Testis (tissue), 3 donors: ENCODE measurements around the gene PCSK6. TPM values are rescaled to one million over a fixed set of nuclear protein-coding genes. Genes with fewer than 3 reads are reported as not detected.

Source experiments
- DNase-seq: peaks from one replicate; pipeline ENCODE4 v3.0.0-alpha.2; 2019
- H3K27ac ChIP-seq, 2 donors: fragments of 200-600 bp; sonication (generic); one replicate each; pipeline ENCODE4 v1.5.1; 2019
- H3K27me3 ChIP-seq: fragments of 200-600 bp; sonication (generic); one replicate; pipeline ENCODE4 v1.5.1; 2019
- H3K36me3 ChIP-seq: fragments of 200-600 bp; sonication (generic); one replicate; pipeline ENCODE4 v1.5.1; 2017; ENCODE audit warnings: low read depth; ENCODE audit errors: missing control alignments
- H3K4me1 ChIP-seq: fragments of 200-600 bp; sonication (generic); one replicate; pipeline ENCODE4 v1.5.1; 2019
- H3K4me3 ChIP-seq, 2 donors: fragments of 200-600 bp; sonication (generic); one replicate each; pipeline ENCODE4 v1.5.1; 2017 to 2019
- H3K9me3 ChIP-seq: fragments of 200-600 bp; sonication (generic); one replicate; pipeline ENCODE4 v1.5.1; 2017
- CTCF ChIP-seq, 3 experiments: fragments of 450-650 bp in 2 of 3; fragments of 200-600 bp in 1 of 3; sonication (generic) in 1 of 3; IDR thresholded peaks; one replicate each; pipeline ENCODE4 v1.5.1; 2016 to 2019; ENCODE audit warnings: antibody characterized with exemption in 3 of 3, mild to moderate bottlenecking in 2 of 3, moderate library complexity in 1 of 3
- POLR2A ChIP-seq: fragments of 450-650 bp; IDR thresholded peaks from one replicate; pipeline ENCODE4 v1.6.1; 2017; ENCODE audit warnings: antibody characterized with exemption, mild to moderate bottlenecking, moderate library complexity
- WGBS, 2 donors: methylation state at CpG; one replicate each; pipeline ENCODE4 v1.1.5; 2018; 5-methylcytosine and 5-hydroxymethylcytosine counted together
- intact Hi-C: fragments of 100-400 bp; cut with DNase I; formaldehyde crosslinking; loops from one replicate; pipeline ENCODE4 v1.15.1; 2023; ENCODE audit warnings: low total_unique reads
- polyA plus RNA-seq: library from polyadenylated mRNA; stranded (reverse); fragments of 350-450 nt; fragmentation: Illumina TruSeq; extraction: RNeasy Lipid Tissue Mini Kit (QIAGEN cat#74804); gene quantifications from one replicate; pipeline ENCODE4 v1.2.3, GENCODE V29; 2014; ENCODE audit warnings: low read depth, low replicate concordance; ENCODE audit not compliant: insufficient read depth
- total RNA-seq, 2 donors: library from RNA; depleted of rRNA; stranded (reverse); fragments of >200 nt; gene quantifications; one replicate each; pipeline ENCODE4 v1.2.3, GENCODE V29; 2016

The PCSK6 gene
- total and polyA plus RNA-seq, 3 donors from 2014 or later = 43.9 to 156 (median 95.4) TPM

- Histone ChIP-seq H3K9me3 (no peaks in the 10 kb centered on the region), H3K4me3 (no peak overlapping the region), H3K27ac (no peak overlapping the region), H3K27me3 (no peaks in the 10 kb centered on the region), H3K4me1 (peaks cover 41% of the 10 kb centered on the region), H3K36me3 (no peaks in the 10 kb centered on the region)
- DNase-seq = no peak
- 83 to 89% methylated on average over 8 of the region's 8 CpGs for WGBS, 2 donors
- no peak for TF ChIP-seq CTCF (IDR thresholded peaks at IDR 0.05)
- no peak for TF ChIP-seq POLR2A
- intact Hi-C loops = no loop called here
Measured at GRCh38 chr15:101444015-101444414, 45.5 kb downstream of the PCSK6 start.

GRCh38 chr15:101442272-101442671 lies 47.2 kb downstream of the PCSK6 start:
- WGBS, 2 donors = 95 to 96% methylated on average over 6 of the region's 6 CpGs
- Histone ChIP-seq H3K4me3 (no peak overlapping the region), H3K27ac (no peak overlapping the region), H3K27me3 (no peaks in the 10 kb centered on the region), H3K4me1 (peaks cover 53% of the 10 kb centered on the region), H3K9me3 (no peaks in the 10 kb centered on the region), H3K36me3 (no peaks in the 10 kb centered on the region)
- no peak for TF ChIP-seq POLR2A
- no peak for TF ChIP-seq CTCF (IDR thresholded peaks at IDR 0.05)
- no peak for DNase-seq
- intact Hi-C loops = no loop called here

GRCh38 chr15:101441696-101442095 lies 47.8 kb downstream of the PCSK6 start:
- no peaks in the 10 kb centered on the region for H3K36me3 ChIP-seq
- H3K27me3 ChIP-seq = no peaks in the 10 kb centered on the region
- no peak overlapping the region for H3K4me3 ChIP-seq
- TF ChIP-seq CTCF (IDR thresholded peaks at IDR 0.05) = no peak
- TF ChIP-seq POLR2A = no peak
- no peak for DNase-seq
- intact Hi-C loops = no loop called here
- 49 to 62% methylated on average over 11 of the region's 11 CpGs for WGBS, 2 donors
- no peak overlapping the region for H3K27ac ChIP-seq
- peaks cover 53% of the 10 kb centered on the region for H3K4me1 ChIP-seq
- no peaks in the 10 kb centered on the region for H3K9me3 ChIP-seq

- no peaks in the 10 kb centered on the region for H3K36me3 ChIP-seq
- no peak for DNase-seq
- H3K27ac ChIP-seq = peak overlapping the region in 1 of 2 donors; percentile 73
- H3K4me3 ChIP-seq = no peak overlapping the region
- no peaks in the 10 kb centered on the region for H3K27me3 ChIP-seq
- WGBS, 2 donors = 62 to 63% methylated on average over 6 to 7 of the region's 7 CpGs
- peaks cover 53% of the 10 kb centered on the region for H3K4me1 ChIP-seq
- intact Hi-C loops = no loop called here
- H3K9me3 ChIP-seq = no peaks in the 10 kb centered on the region
- TF ChIP-seq POLR2A (no peak), CTCF (IDR thresholded peaks at IDR 0.05) (no peak)
Measured at GRCh38 chr15:101440846-101441590, 48.5 kb downstream of the PCSK6 start.

- no peaks in the 10 kb centered on the region for H3K36me3 ChIP-seq
- peak overlapping the region; percentile 35 to 73 for H3K27ac ChIP-seq
- intact Hi-C loops = no loop called here
- no peak overlapping the region for H3K4me3 ChIP-seq
- peaks cover 48% of the 10 kb centered on the region for H3K4me1 ChIP-seq
- DNase-seq = peak; percentile 66
- TF ChIP-seq CTCF (IDR thresholded peaks at IDR 0.05) (no peak), POLR2A (no peak)
- no peaks in the 10 kb centered on the region for H3K27me3 ChIP-seq
- H3K9me3 ChIP-seq = no peaks in the 10 kb centered on the region
- 38% methylated on average over 7 of the region's 7 CpGs for WGBS, 2 donors
Measured at GRCh38 chr15:101439920-101440319, 49.6 kb downstream of the PCSK6 start.
